Karpas-422 (cell line): ENCODE results near the gene OR2AT4. TPM values are rescaled to one million over a fixed set of nuclear protein-coding genes. Genes with fewer than 3 reads are reported as not detected.

Experiments used
- DNase-seq: peaks from one replicate; pipeline ENCODE4 v3.0.0-alpha.2; 2015
- H2AFZ ChIP-seq: fragments of 200-600 bp; sonication (generic); 2 replicates; pipeline ENCODE4 v1.6.1; 2014; ENCODE audit warnings: antibody characterized with exemption, low read length, mixed read lengths
- H3K27ac ChIP-seq: fragments of 200-600 bp; sonication (generic); 2 replicates; pipeline ENCODE4 v1.5.1; 2014; ENCODE audit warnings: mild to moderate bottlenecking, low read length, moderate library complexity
- H3K27me3 ChIP-seq: fragments of 200-600 bp; sonication (generic); 2 replicates; pipeline ENCODE4 v1.6.1; 2014; ENCODE audit warnings: low read length, mixed read lengths
- H3K36me3 ChIP-seq: fragments of 200-600 bp; sonication (generic); 2 replicates; pipeline ENCODE4 v1.6.1; 2014; ENCODE audit warnings: low read length, mixed read lengths; ENCODE audit not compliant: insufficient read depth
- H3K4me1 ChIP-seq: fragments of 200-600 bp; sonication (generic); 2 replicates; pipeline ENCODE4 v1.6.1; 2014; ENCODE audit warnings: mild to moderate bottlenecking, low read length, mixed read lengths
- H3K4me2 ChIP-seq: fragments of 200-600 bp; sonication (generic); 2 replicates; pipeline ENCODE4 v1.6.1; 2014; ENCODE audit warnings: low read length, low read depth, mild to moderate bottlenecking; ENCODE audit not compliant: poor library complexity, severe bottlenecking
- H3K4me3 ChIP-seq: fragments of 200-600 bp; sonication (generic); 2 replicates; pipeline ENCODE4 v1.5.1; 2014; ENCODE audit warnings: mild to moderate bottlenecking, antibody characterized with exemption, low read length, mixed read lengths
- H3K79me2 ChIP-seq: fragments of 200-600 bp; sonication (generic); 2 replicates; pipeline ENCODE4 v1.6.1; 2014; ENCODE audit warnings: mild to moderate bottlenecking, low read length, mixed read lengths
- H3K9ac ChIP-seq: fragments of 200-600 bp; sonication (generic); 2 replicates; pipeline ENCODE4 v1.6.0; 2014; ENCODE audit warnings: low read length
- H3K9me2 ChIP-seq: fragments of 200-600 bp; sonication (generic), shearing (Covaris generic); replicated peaks from 2 replicates; pipeline ENCODE4 v1.6.0; 2014; ENCODE audit warnings: mild to moderate bottlenecking, low read length, moderate library complexity; ENCODE audit not compliant: insufficient read depth
- H3K9me3 ChIP-seq: fragments of 300-700, 200-600 bp; sonication (generic); 2 replicates; pipeline ENCODE4 v1.6.1; 2014; ENCODE audit warnings: low read length, mixed read lengths
- H4K20me1 ChIP-seq: fragments of 200-600 bp; sonication (generic); 2 replicates; pipeline ENCODE4 v1.6.1; 2014; ENCODE audit warnings: mild to moderate bottlenecking, antibody characterized with exemption, low read length, low read depth; ENCODE audit not compliant: insufficient read depth
- total RNA-seq: library from RNA; depleted of rRNA; stranded (reverse); fragments of >200 nt; shearing (Covaris generic); gene quantifications from 2 replicates; pipeline ENCODE4 v1.2.3, GENCODE V29; 2014; ENCODE audit warnings: low replicate concordance

Gene OR2AT4
- total RNA-seq, 1 experiment from 2014 or later, result 0.04 TPM

GRCh38 chr11:75083217-75083605, 13.5 kb downstream of the OR2AT4 start:
- Histone ChIP-seq H3K27me3 (no peaks in the 10 kb centered on the region), H3K4me1 (no peaks in the 10 kb centered on the region), H3K36me3 (no peaks in the 10 kb centered on the region), H3K4me2 (no peak overlapping the region), H3K9me2 (no peaks in the 10 kb centered on the region), H3K9me3 (no peaks in the 10 kb centered on the region), H4K20me1 (no peaks in the 10 kb centered on the region), H2AFZ (no peak overlapping the region), H3K79me2 (no peaks in the 10 kb centered on the region), H3K9ac (no peak overlapping the region), H3K27ac (no peak overlapping the region), H3K4me3 (no peak overlapping the region)
- DNase-seq, result no peak

GRCh38 chr11:75082601-75083216, 14.0 kb downstream of the OR2AT4 start:
- Histone ChIP-seq H3K4me2 (no peak overlapping the region), H3K27ac (no peak overlapping the region), H3K79me2 (no peaks in the 10 kb centered on the region), H3K4me1 (no peaks in the 10 kb centered on the region), H2AFZ (no peak overlapping the region), H3K9me2 (no peaks in the 10 kb centered on the region), H3K36me3 (no peaks in the 10 kb centered on the region), H3K9ac (no peak overlapping the region), H3K27me3 (no peaks in the 10 kb centered on the region), H4K20me1 (no peaks in the 10 kb centered on the region), H3K4me3 (no peak overlapping the region), H3K9me3 (no peaks in the 10 kb centered on the region)
- DNase-seq, result no peak

GRCh38 chr11:75079546-75079945, 17.1 kb downstream of the OR2AT4 start:
- Histone ChIP-seq H3K4me2 (no peak overlapping the region), H3K9me3 (no peaks in the 10 kb centered on the region), H3K9me2 (no peaks in the 10 kb centered on the region), H4K20me1 (no peaks in the 10 kb centered on the region), H3K27ac (no peak overlapping the region), H3K27me3 (no peaks in the 10 kb centered on the region), H3K9ac (no peak overlapping the region), H3K4me3 (no peak overlapping the region), H3K79me2 (no peaks in the 10 kb centered on the region), H2AFZ (no peak overlapping the region), H3K36me3 (no peaks in the 10 kb centered on the region), H3K4me1 (no peaks in the 10 kb centered on the region)
- DNase-seq, result no peak

- Histone ChIP-seq H3K4me2 (no peak overlapping the region), H3K36me3 (no peaks in the 10 kb centered on the region), H3K27me3 (no peaks in the 10 kb centered on the region), H4K20me1 (no peaks in the 10 kb centered on the region), H3K79me2 (no peaks in the 10 kb centered on the region), H3K9me2 (no peaks in the 10 kb centered on the region), H3K4me1 (no peaks in the 10 kb centered on the region), H3K9ac (no peak overlapping the region), H3K27ac (no peak overlapping the region), H3K4me3 (no peak overlapping the region), H2AFZ (no peak overlapping the region), H3K9me3 (no peaks in the 10 kb centered on the region)
- no peak for DNase-seq
Measured at GRCh38 chr11:75078233-75078632, 18.4 kb downstream of the OR2AT4 start.

GRCh38 chr11:75077316-75077715, 19.4 kb downstream of the OR2AT4 start:
- Histone ChIP-seq H3K9me2 (no peaks in the 10 kb centered on the region), H2AFZ (no peak overlapping the region)

GRCh38 chr11:75076671-75077070, 20.0 kb downstream of the OR2AT4 start:
- H3K9me3 ChIP-seq, result no peaks in the 10 kb centered on the region
- no peak overlapping the region for H3K27ac ChIP-seq
- H3K9me2 ChIP-seq, result no peaks in the 10 kb centered on the region
- no peak overlapping the region for H3K4me2 ChIP-seq
- DNase-seq, result no peak
- H3K79me2 ChIP-seq, result no peaks in the 10 kb centered on the region
- no peaks in the 10 kb centered on the region for H3K27me3 ChIP-seq
- no peak overlapping the region for H2AFZ ChIP-seq
- H4K20me1 ChIP-seq, result no peaks in the 10 kb centered on the region
- H3K4me1 ChIP-seq, result no peaks in the 10 kb centered on the region
- H3K9ac ChIP-seq, result no peak overlapping the region
- H3K36me3 ChIP-seq, result no peaks in the 10 kb centered on the region
- no peak overlapping the region for H3K4me3 ChIP-seq

More at GRCh38 chr11:75077316-75077715, 19.4 kb downstream of the OR2AT4 start:
- Histone ChIP-seq H3K4me2 (no peak overlapping the region), H3K27me3 (no peaks in the 10 kb centered on the region), H3K9me3 (no peaks in the 10 kb centered on the region), H3K4me3 (no peak overlapping the region), H4K20me1 (no peaks in the 10 kb centered on the region), H3K27ac (no peak overlapping the region), H3K79me2 (no peaks in the 10 kb centered on the region), H3K36me3 (no peaks in the 10 kb centered on the region), H3K9ac (no peak overlapping the region), H3K4me1 (no peaks in the 10 kb centered on the region)
- no peak for DNase-seq

GRCh38 chr11:75073459-75074190, 23.1 kb downstream of the OR2AT4 start:
- no peaks in the 10 kb centered on the region for H3K79me2 ChIP-seq
- no peaks in the 10 kb centered on the region for H3K9me2 ChIP-seq
- H3K4me3 ChIP-seq, result no peak overlapping the region
- H3K9ac ChIP-seq, result no peak overlapping the region
- DNase-seq, result no peak
- no peaks in the 10 kb centered on the region for H3K36me3 ChIP-seq
- H4K20me1 ChIP-seq, result no peaks in the 10 kb centered on the region
- no peaks in the 10 kb centered on the region for H3K27me3 ChIP-seq
- H3K9me3 ChIP-seq, result no peaks in the 10 kb centered on the region
- no peaks in the 10 kb centered on the region for H3K4me1 ChIP-seq
- H3K4me2 ChIP-seq, result no peak overlapping the region
- no peak overlapping the region for H3K27ac ChIP-seq
- H2AFZ ChIP-seq, result no peak overlapping the region

- Histone ChIP-seq H3K9me3 (no peaks in the 10 kb centered on the region), H3K27ac (no peak overlapping the region), H3K36me3 (no peaks in the 10 kb centered on the region), H3K4me3 (no peak overlapping the region), H3K4me2 (no peak overlapping the region), H3K9me2 (no peaks in the 10 kb centered on the region), H2AFZ (no peak overlapping the region), H4K20me1 (no peaks in the 10 kb centered on the region), H3K79me2 (no peaks in the 10 kb centered on the region), H3K9ac (no peak overlapping the region), H3K4me1 (no peaks in the 10 kb centered on the region), H3K27me3 (0 out of 2 replicates have a peak, but pooled peaks cover 3% of the 10 kb centered on the region)
- no peak for DNase-seq
Measured at GRCh38 chr11:75072582-75072981, 24.1 kb downstream of the OR2AT4 start.
